ENCODE measurements around the gene CASD1.

CASD1 gene

GRCh38 chr7:94481279-94481678 is 28.3 kb upstream of the CASD1 start:
- DNase-seq (ENCODE audit: low read depth, low spot score), result no peak
- no peaks in the 10 kb centered on the region for H3K9me3 ChIP-seq (ENCODE audit: insufficient read depth, low read length)
- no peak overlapping the region for H3K9ac ChIP-seq (ENCODE audit: insufficient read length, low read depth)
- H3K36me3 ChIP-seq (ENCODE audit: insufficient read depth, insufficient read length, low read length), result no peaks in the 10 kb centered on the region
- H3K4me3 ChIP-seq (ENCODE audit: insufficient read length, low read depth), result no peak overlapping the region
- no peaks in the 10 kb centered on the region for H3K27me3 ChIP-seq (ENCODE audit: insufficient read depth, insufficient read length)
- no peaks in the 10 kb centered on the region for H3K4me1 ChIP-seq (ENCODE audit: insufficient read depth, insufficient read length)
- TF ChIP-seq ZNF274 (IDR thresholded peaks at IDR 0.05; ENCODE audit: low read depth, low read length), result no peak
- no peak for TF ChIP-seq YY1 (IDR thresholded peaks at IDR 0.05; ENCODE audit: insufficient read depth, insufficient read length)
- TF ChIP-seq SUZ12 (IDR thresholded peaks at IDR 0.05; ENCODE audit: extremely low read depth, insufficient read depth, insufficient read length), result no peak

GRCh38 chr7:94482796-94483195 is 26.8 kb upstream of the CASD1 start:
- no peak for TF ChIP-seq YY1 (IDR thresholded peaks at IDR 0.05; ENCODE audit: insufficient read depth, insufficient read length)
- TF ChIP-seq ZNF274 (IDR thresholded peaks at IDR 0.05; ENCODE audit: low read depth, low read length), result no peak
- no peak for TF ChIP-seq SUZ12 (IDR thresholded peaks at IDR 0.05; ENCODE audit: extremely low read depth, insufficient read depth, insufficient read length)
- Histone ChIP-seq H3K36me3 (ENCODE audit: insufficient read depth, insufficient read length, low read length) (no peaks in the 10 kb centered on the region), H3K4me3 (ENCODE audit: insufficient read length, low read depth) (no peak overlapping the region), H3K27me3 (ENCODE audit: insufficient read depth, insufficient read length) (no peaks in the 10 kb centered on the region), H3K9ac (ENCODE audit: insufficient read length, low read depth) (no peak overlapping the region), H3K4me1 (ENCODE audit: insufficient read depth, insufficient read length) (no peaks in the 10 kb centered on the region), H3K9me3 (ENCODE audit: insufficient read depth, low read length) (no peaks in the 10 kb centered on the region)
- no peak for DNase-seq (ENCODE audit: low read depth, low spot score)

GRCh38 chr7:94483843-94484242 is 25.8 kb upstream of the CASD1 start:
- TF ChIP-seq ZNF274 (IDR thresholded peaks at IDR 0.05; ENCODE audit: low read depth, low read length) (no peak), YY1 (IDR thresholded peaks at IDR 0.05; ENCODE audit: insufficient read depth, insufficient read length) (no peak), SUZ12 (IDR thresholded peaks at IDR 0.05; ENCODE audit: extremely low read depth, insufficient read depth, insufficient read length) (no peak)
- no peak overlapping the region for H3K4me3 ChIP-seq (ENCODE audit: insufficient read length, low read depth)
- no peak overlapping the region for H3K9ac ChIP-seq (ENCODE audit: insufficient read length, low read depth)
- H3K4me1 ChIP-seq (ENCODE audit: insufficient read depth, insufficient read length), result no peaks in the 10 kb centered on the region
- H3K27me3 ChIP-seq (ENCODE audit: insufficient read depth, insufficient read length), result no peaks in the 10 kb centered on the region
- no peaks in the 10 kb centered on the region for H3K36me3 ChIP-seq (ENCODE audit: insufficient read depth, insufficient read length, low read length)
- no peaks in the 10 kb centered on the region for H3K9me3 ChIP-seq (ENCODE audit: insufficient read depth, low read length)
- DNase-seq (ENCODE audit: low read depth, low spot score), result no peak

GRCh38 chr7:94486216-94486615 is 23.4 kb upstream of the CASD1 start:
- Histone ChIP-seq H3K27me3 (ENCODE audit: insufficient read depth, insufficient read length) (no peaks in the 10 kb centered on the region), H3K9me3 (ENCODE audit: insufficient read depth, low read length) (no peaks in the 10 kb centered on the region), H3K4me3 (ENCODE audit: insufficient read length, low read depth) (no peak overlapping the region), H3K4me1 (ENCODE audit: insufficient read depth, insufficient read length) (no peaks in the 10 kb centered on the region), H3K36me3 (ENCODE audit: insufficient read depth, insufficient read length, low read length) (no peaks in the 10 kb centered on the region), H3K9ac (ENCODE audit: insufficient read length, low read depth) (no peak overlapping the region)
- TF ChIP-seq ZNF274 (IDR thresholded peaks at IDR 0.05; ENCODE audit: low read depth, low read length), result no peak
- TF ChIP-seq SUZ12 (IDR thresholded peaks at IDR 0.05; ENCODE audit: extremely low read depth, insufficient read depth, insufficient read length), result no peak
- TF ChIP-seq YY1 (IDR thresholded peaks at IDR 0.05; ENCODE audit: insufficient read depth, insufficient read length), result no peak
- DNase-seq (ENCODE audit: low read depth, low spot score), result no peak

GRCh38 chr7:94491410-94491809 is 18.2 kb upstream of the CASD1 start:
- Histone ChIP-seq H3K4me1 (ENCODE audit: insufficient read depth, insufficient read length) (no peaks in the 10 kb centered on the region), H3K9ac (ENCODE audit: insufficient read length, low read depth) (no peak overlapping the region), H3K9me3 (ENCODE audit: insufficient read depth, low read length) (no peaks in the 10 kb centered on the region), H3K27me3 (ENCODE audit: insufficient read depth, insufficient read length) (no peaks in the 10 kb centered on the region), H3K36me3 (ENCODE audit: insufficient read depth, insufficient read length, low read length) (no peaks in the 10 kb centered on the region), H3K4me3 (ENCODE audit: insufficient read length, low read depth) (no peak overlapping the region)
- no peak for DNase-seq (ENCODE audit: low read depth, low spot score)
- no peak for TF ChIP-seq SUZ12 (IDR thresholded peaks at IDR 0.05; ENCODE audit: extremely low read depth, insufficient read depth, insufficient read length)

GRCh38 chr7:94492601-94493000 is 17.0 kb upstream of the CASD1 start:
- Histone ChIP-seq H3K9me3 (ENCODE audit: insufficient read depth, low read length) (no peaks in the 10 kb centered on the region), H3K36me3 (ENCODE audit: insufficient read depth, insufficient read length, low read length) (no peaks in the 10 kb centered on the region), H3K4me3 (ENCODE audit: insufficient read length, low read depth) (no peak overlapping the region), H3K4me1 (ENCODE audit: insufficient read depth, insufficient read length) (no peaks in the 10 kb centered on the region), H3K9ac (ENCODE audit: insufficient read length, low read depth) (no peak overlapping the region), H3K27me3 (ENCODE audit: insufficient read depth, insufficient read length) (no peaks in the 10 kb centered on the region)
- no peak for DNase-seq (ENCODE audit: low read depth, low spot score)
- TF ChIP-seq YY1 (IDR thresholded peaks at IDR 0.05; ENCODE audit: insufficient read depth, insufficient read length), result no peak
- TF ChIP-seq SUZ12 (IDR thresholded peaks at IDR 0.05; ENCODE audit: extremely low read depth, insufficient read depth, insufficient read length), result no peak
- TF ChIP-seq ZNF274 (IDR thresholded peaks at IDR 0.05; ENCODE audit: low read depth, low read length), result no peak

- H3K4me1 ChIP-seq (ENCODE audit: insufficient read depth, insufficient read length), result no peaks in the 10 kb centered on the region
- H3K27me3 ChIP-seq (ENCODE audit: insufficient read depth, insufficient read length), result no peaks in the 10 kb centered on the region
- DNase-seq (ENCODE audit: low read depth, low spot score), result no peak
- H3K9ac ChIP-seq (ENCODE audit: insufficient read length, low read depth), result no peak overlapping the region
- no peak overlapping the region for H3K4me3 ChIP-seq (ENCODE audit: insufficient read length, low read depth)
- H3K9me3 ChIP-seq (ENCODE audit: insufficient read depth, low read length), result no peaks in the 10 kb centered on the region
- no peaks in the 10 kb centered on the region for H3K36me3 ChIP-seq (ENCODE audit: insufficient read depth, insufficient read length, low read length)
- no peak for TF ChIP-seq YY1 (IDR thresholded peaks at IDR 0.05; ENCODE audit: insufficient read depth, insufficient read length)
- no peak for TF ChIP-seq SUZ12 (IDR thresholded peaks at IDR 0.05; ENCODE audit: extremely low read depth, insufficient read depth, insufficient read length)
- no peak for TF ChIP-seq ZNF274 (IDR thresholded peaks at IDR 0.05; ENCODE audit: low read depth, low read length)
Measured at GRCh38 chr7:94497874-94498670, 11.5 kb upstream of the CASD1 start.

Measured in NT2/D1 (cell line).